ENCODE results near the gene TRIM17. TPM values are rescaled to one million over a fixed set of nuclear protein-coding genes. Genes with fewer than 3 reads are reported as not detected.
A peak's percentile ranks its signal among the peaks of the same experiment; 100 is the strongest.

TRIM17 gene
- polyA plus RNA-seq, 3 donors: not detected

DNA sequence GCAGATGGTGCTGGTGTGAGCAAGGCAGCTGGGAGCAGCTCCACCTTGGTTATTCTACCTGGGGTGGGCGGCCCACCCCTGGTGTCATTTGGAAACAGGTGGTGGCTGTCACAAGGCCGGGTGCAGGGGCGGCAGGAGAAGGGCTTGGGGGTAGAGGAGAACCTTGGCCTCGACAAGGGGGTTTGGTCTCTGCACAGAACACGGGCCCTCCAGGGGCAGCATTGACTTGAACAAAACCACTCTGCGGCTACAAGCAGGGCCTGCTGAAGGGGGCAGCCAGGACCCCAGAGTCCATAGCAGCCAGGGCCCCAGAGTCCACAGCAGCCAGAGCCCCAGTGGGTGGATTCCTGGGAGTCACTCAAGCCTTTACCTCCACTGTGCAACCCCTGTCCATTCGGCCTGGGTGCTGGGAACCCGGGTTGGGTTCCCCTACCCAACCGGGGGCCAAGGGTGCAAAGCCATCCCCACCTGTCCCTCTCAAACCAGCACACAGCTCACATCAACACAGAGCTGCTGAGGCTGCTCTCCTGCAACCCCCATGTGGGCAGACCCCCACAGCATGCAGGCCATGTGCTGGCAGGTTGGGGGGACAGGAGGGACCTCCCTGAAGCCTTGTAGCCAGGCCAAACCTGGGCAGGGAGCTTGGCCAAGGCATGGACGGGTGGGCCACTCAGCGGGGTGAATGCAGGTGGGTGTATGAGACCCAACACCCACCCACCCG, 17.8 kb downstream of the TRIM17 start:
- DNase-seq: no peak

GRCh38 chr1:228397966-228398365, 18.7 kb downstream of the TRIM17 start:
- peaks cover 38% of the 10 kb centered on the region for H3K79me2 ChIP-seq (ENCODE audit: insufficient read depth, low read length)
- intact Hi-C loops (cut with micrococcal nuclease): no loop called here
- H3K9ac ChIP-seq (ENCODE audit: insufficient read depth, low read length, poor library complexity, severe bottlenecking): no peak overlapping the region
- no peak overlapping the region for H3K4me3 ChIP-seq (replicated peaks in 1 of 3; ENCODE audit: low read depth in 2 of 3, low read length in 3 of 3)
- Mint-ChIP-seq H3K9me3 (peaks cover 0 to 2% (median 0%) of the 10 kb centered on the region in 7 donors), H3K27ac (no peak overlapping the region), H3K4me3 (no peak overlapping the region), H3K36me3 (peaks cover 72 to 92% of the 10 kb centered on the region in 2 donors), H3K27me3 (ENCODE audit: low read depth in 3 of 3) (peaks cover 0 to 2% (median 2%) of the 10 kb centered on the region in 3 donors), H3K4me1 (peaks cover 12% of the 10 kb centered on the region)
- peaks cover 77 to 95% of the 10 kb centered on the region in 2 donors for H3K36me3 ChIP-seq (replicated peaks in 1 of 2; ENCODE audit: control insufficient read depth in 1 of 2, insufficient read depth in 2 of 2, low read length in 2 of 2)
- H2AFZ ChIP-seq (ENCODE audit: insufficient read depth, low read depth, low read length, poor library complexity, severe bottlenecking): no peak overlapping the region
- no peak for TF ChIP-seq CTCF (IDR thresholded peaks at IDR 0.05)
- no peaks in the 10 kb centered on the region for H3K4me1 ChIP-seq (ENCODE audit: control insufficient read depth in 1 of 2, insufficient read depth in 2 of 2, low read length in 2 of 2)
- H3K27me3 ChIP-seq (ENCODE audit: control insufficient read depth in 2 of 2, insufficient read depth in 2 of 2, low read length in 2 of 2): no peaks in the 10 kb centered on the region
- H3K9me3 ChIP-seq (replicated peaks in 1 of 2; ENCODE audit: control insufficient read depth in 1 of 2, insufficient read depth in 1 of 2, low read length in 2 of 2): no peaks in the 10 kb centered on the region
- no peak overlapping the region for H3K27ac ChIP-seq (ENCODE audit: low read depth in 1 of 2, low read length in 2 of 2)
- no peak overlapping the region for H3K4me2 ChIP-seq (replicated peaks; ENCODE audit: extremely low read depth, low read length, poor library complexity, severe bottlenecking)
- H4K20me1 ChIP-seq (ENCODE audit: insufficient read depth, low read length): peaks cover 92% of the 10 kb centered on the region
- DNase-seq: no peak
- WGBS (ENCODE audit: insufficient coverage): 96% methylated on average over 3 of the region's 6 CpGs

More for the DNA sequence above, 17.8 kb downstream of the TRIM17 start:
- Histone ChIP-seq H3K4me3 (replicated peaks in 1 of 3; ENCODE audit: low read depth in 2 of 3, low read length in 3 of 3) (no peak overlapping the region), H3K27ac (ENCODE audit: low read depth in 1 of 2, low read length in 2 of 2) (no peak overlapping the region), H3K79me2 (ENCODE audit: insufficient read depth, low read length) (peaks cover 47% of the 10 kb centered on the region), H3K9me3 (replicated peaks in 1 of 2; ENCODE audit: control insufficient read depth in 1 of 2, insufficient read depth in 1 of 2, low read length in 2 of 2) (no peaks in the 10 kb centered on the region), H4K20me1 (ENCODE audit: insufficient read depth, low read length) (peaks cover 93% of the 10 kb centered on the region), H3K27me3 (ENCODE audit: control insufficient read depth in 2 of 2, insufficient read depth in 2 of 2, low read length in 2 of 2) (no peaks in the 10 kb centered on the region), H3K4me2 (replicated peaks; ENCODE audit: extremely low read depth, low read length, poor library complexity, severe bottlenecking) (no peak overlapping the region), H3K9ac (ENCODE audit: insufficient read depth, low read length, poor library complexity, severe bottlenecking) (no peak overlapping the region), H3K4me1 (ENCODE audit: control insufficient read depth in 1 of 2, insufficient read depth in 2 of 2, low read length in 2 of 2) (peaks cover under 1 to 3% of the 10 kb centered on the region in 2 donors), H3K36me3 (replicated peaks in 1 of 2; ENCODE audit: control insufficient read depth in 1 of 2, insufficient read depth in 2 of 2, low read length in 2 of 2) (peaks cover 78 to 96% of the 10 kb centered on the region in 2 donors), H2AFZ (ENCODE audit: insufficient read depth, low read depth, low read length, poor library complexity, severe bottlenecking) (no peak overlapping the region)
- H3K36me3 Mint-ChIP-seq: peaks cover 77 to 95% of the 10 kb centered on the region in 2 donors
- TF ChIP-seq CTCF (IDR thresholded peaks at IDR 0.05): no peak
- H3K27ac Mint-ChIP-seq: peak overlapping the region in 1 of 7 donors; percentile 26
- 98% methylated on average over 9 of the region's 12 CpGs for WGBS (ENCODE audit: insufficient coverage)
- intact Hi-C loops (cut with micrococcal nuclease): no loop called here
- peaks cover 0 to 2% (median 0%) of the 10 kb centered on the region in 7 donors for H3K9me3 Mint-ChIP-seq
- peaks cover 21% of the 10 kb centered on the region for H3K4me1 Mint-ChIP-seq
- H3K4me3 Mint-ChIP-seq: no peak overlapping the region
- peaks cover 0 to 2% (median 2%) of the 10 kb centered on the region in 3 donors for H3K27me3 Mint-ChIP-seq (ENCODE audit: low read depth in 3 of 3)
